IMR-90 (cell line): ENCODE data around the gene NOL6. TPM values are rescaled to one million over a fixed set of nuclear protein-coding genes. Genes with fewer than 3 reads are reported as not detected.

ENCODE experiments used
- ATAC-seq: fragments of 200-7000 bp; cut with Tn5 transposase; 2 replicates; pipeline ENCODE4 v1.9.1; 2020; ENCODE audit warnings: low read depth, mild to moderate bottlenecking, moderate library complexity
- BruUV-seq: library from RNA; stranded (reverse); fragments of 400-500 nt; replicated peaks from 2 replicates; lab custom pipeline; 2021; lab: Mats Ljungman, UMichigan
- CTCF ChIA-PET: fragments of 300-600 bp; formaldehyde crosslinking; extraction: SDS; loops from one replicate; lab custom pipeline; 2021; ENCODE audit warnings: antibody characterized with exemption; lab: Yijun Ruan, JAX
- POLR2A ChIA-PET: fragments of 300-600 bp; sonication (Branson Sonifier 250); formaldehyde crosslinking; loops from one replicate; lab custom pipeline; 2022; ENCODE audit warnings: antibody characterized with exemption; ENCODE audit not compliant: unreplicated experiment; lab: Charles Lee
- DNase-seq: peaks from one replicate; pipeline ENCODE4 v3.0.0; 2013
- H2AFZ ChIP-seq: replicated peaks from 2 replicates; pipeline ENCODE3; 2013; ENCODE audit warnings: low read length, mild to moderate bottlenecking; ENCODE audit not compliant: poor library complexity
- H2AK5ac ChIP-seq: 2 replicates; pipeline ENCODE4 v1.6.1; 2013; ENCODE audit warnings: low read depth, low read length, inconsistent platforms
- H2AK9ac ChIP-seq: replicated peaks from 2 replicates; pipeline ENCODE3; 2013; ENCODE audit warnings: mild to moderate bottlenecking, low read depth, low read length, moderate library complexity; ENCODE audit not compliant: poor library complexity
- H2BK120ac ChIP-seq: 2 replicates; pipeline ENCODE4 v1.6.1; 2013; ENCODE audit warnings: low read depth, low read length, inconsistent platforms
- H2BK15ac ChIP-seq: 3 replicates; pipeline ENCODE4 v1.6.1; 2013; ENCODE audit warnings: low read depth, low read length, inconsistent platforms
- H2BK20ac ChIP-seq: 2 replicates; pipeline ENCODE4 v1.6.1; 2013; ENCODE audit warnings: low read depth, mild to moderate bottlenecking, inconsistent platforms, low read length, moderate library complexity
- H2BK5ac ChIP-seq: 2 replicates; pipeline ENCODE4 v1.6.1; 2013; ENCODE audit warnings: mild to moderate bottlenecking, low read depth, low read length, inconsistent platforms; ENCODE audit not compliant: poor library complexity, severe bottlenecking
- H3K14ac ChIP-seq: replicated peaks from 2 replicates; pipeline ENCODE4 v1.6.1; 2013; ENCODE audit warnings: low read depth, low read length, inconsistent platforms
- H3K18ac ChIP-seq: 2 replicates; pipeline ENCODE4 v1.6.1; 2013; ENCODE audit warnings: low read depth, low read length, control low read depth
- H3K23ac ChIP-seq: 2 replicates; pipeline ENCODE4 v1.6.1; 2013; ENCODE audit warnings: low read depth, low read length, inconsistent platforms
- H3K27ac ChIP-seq: 2 replicates; pipeline ENCODE4 v1.5.1; 2013; ENCODE audit warnings: mild to moderate bottlenecking, control low read depth, low read length; ENCODE audit not compliant: insufficient read depth
- H3K27me3 ChIP-seq: 2 replicates; pipeline ENCODE4 v1.6.1; 2013; ENCODE audit warnings: low read length; ENCODE audit not compliant: control insufficient read depth, insufficient read depth
- H3K36me3 ChIP-seq: 2 replicates; pipeline ENCODE4 v1.6.1; 2013; ENCODE audit warnings: low read length, mixed read lengths; ENCODE audit not compliant: control insufficient read depth, insufficient read depth
- H3K4ac ChIP-seq: 2 replicates; pipeline ENCODE4 v1.6.1; 2013; ENCODE audit warnings: low read depth, low read length, inconsistent platforms
- H3K4me1 ChIP-seq: 2 replicates; pipeline ENCODE4 v1.6.1; 2013; ENCODE audit warnings: low read length, mixed read lengths; ENCODE audit not compliant: control insufficient read depth, insufficient read depth
- H3K4me2 ChIP-seq: 2 replicates; pipeline ENCODE4 v1.6.1; 2013; ENCODE audit warnings: low read depth, mild to moderate bottlenecking, control low read depth, low read length, moderate library complexity
- H3K4me3 ChIP-seq: 2 replicates; pipeline ENCODE4 v1.5.1; 2013; ENCODE audit warnings: low read depth, mild to moderate bottlenecking, control low read depth, low read length, moderate library complexity; ENCODE audit not compliant: insufficient read depth
- H3K56ac ChIP-seq: 2 replicates; pipeline ENCODE4 v1.6.1; 2013; ENCODE audit warnings: low read length, inconsistent platforms; ENCODE audit not compliant: insufficient read depth; ENCODE audit errors: extremely low read depth
- H3K79me1 ChIP-seq, 2 experiments: 2 replicates each; pipeline ENCODE4 v1.6.1; 2013; ENCODE audit warnings: low read length in 2 of 2, inconsistent platforms in 1 of 2, low read depth in 1 of 2
- H3K9ac ChIP-seq: 2 replicates; pipeline ENCODE4 v1.6.1; 2013; ENCODE audit warnings: low read depth, low read length, control low read depth
- H3K9me1 ChIP-seq: 2 replicates; pipeline ENCODE4 v1.6.1; 2013; ENCODE audit warnings: low read length, inconsistent platforms; ENCODE audit not compliant: insufficient read depth
- H3K9me3 ChIP-seq: 2 replicates; pipeline ENCODE4 v1.6.1; 2013; ENCODE audit warnings: low read length; ENCODE audit not compliant: control insufficient read depth, insufficient read depth
- H4K20me1 ChIP-seq: 2 replicates; pipeline ENCODE4 v1.6.1; 2013; ENCODE audit warnings: low read length, inconsistent platforms; ENCODE audit not compliant: insufficient read depth
- H4K5ac ChIP-seq: 2 replicates; pipeline ENCODE4 v1.6.1; 2013; ENCODE audit warnings: mild to moderate bottlenecking, low read depth, low read length, control low read depth
- H4K8ac ChIP-seq, 2 experiments: 2 replicates each; pipeline ENCODE4 v1.6.1; 2013; ENCODE audit warnings: low read depth in 2 of 2, low read length in 2 of 2, control low read depth in 1 of 2, inconsistent platforms in 1 of 2
- H4K91ac ChIP-seq: 2 replicates; pipeline ENCODE4 v1.6.1; 2013; ENCODE audit warnings: low read depth, low read length, inconsistent platforms; ENCODE audit not compliant: insufficient read depth
- BHLHE40 ChIP-seq: fragments of 150-350 bp; IDR thresholded peaks from 2 replicates; pipeline ENCODE4 v1.6.1; 2016; ENCODE audit warnings: mild to moderate bottlenecking, low read depth, low read length
- CEBPB ChIP-seq: IDR thresholded peaks from 2 replicates; pipeline ENCODE4 v1.6.1; 2012; ENCODE audit warnings: low read depth, low read length, improper control_type of control experiment
- CTCF ChIP-seq: conservative IDR thresholded peaks from 2 replicates; pipeline ENCODE4 v1.5.1; 2012; ENCODE audit warnings: mild to moderate bottlenecking, low read depth, low read length, improper control_type of control experiment
- ELK1 ChIP-seq: fragments of 150-350 bp; IDR thresholded peaks from 2 replicates; pipeline ENCODE4 v1.6.1; 2016; ENCODE audit warnings: low read depth, mild to moderate bottlenecking, low read length, moderate library complexity, borderline replicate concordance
- FOS ChIP-seq: fragments of 150-350 bp; IDR thresholded peaks from 2 replicates; pipeline ENCODE4 v1.6.1; 2016; ENCODE audit warnings: low read depth, low read length
- POLR2A ChIP-seq: IDR thresholded peaks from 2 replicates; pipeline ENCODE4 v1.6.1; 2012; ENCODE audit warnings: mild to moderate bottlenecking, low read depth, low read length
- RAD21 ChIP-seq: IDR thresholded peaks from 2 replicates; pipeline ENCODE4 v1.6.1; 2012; ENCODE audit warnings: low read length, improper control_type of control experiment
- RCOR1 ChIP-seq: IDR thresholded peaks from 2 replicates; pipeline ENCODE4 v1.6.1; 2012; ENCODE audit warnings: mild to moderate bottlenecking, low read length, improper control_type of control experiment; ENCODE audit not compliant: insufficient replicate concordance
- RFX5 ChIP-seq: IDR thresholded peaks from 2 replicates; pipeline ENCODE4 v1.8.0; 2012; ENCODE audit warnings: low read depth, mild to moderate bottlenecking, low read length, moderate library complexity
- USF2 ChIP-seq: fragments of 150-350 bp; IDR thresholded peaks from 2 replicates; pipeline ENCODE4 v1.6.1; 2017; ENCODE audit warnings: mild to moderate bottlenecking, antibody characterized with exemption, low read length, low read depth
- WGBS, 2 experiments: methylation state at CpG; one replicate each; pipeline versions ENCODE4 v1.1.5 to v1.1.7; 2013; ENCODE audit warnings: missing lambda C conversion rate in 2 of 2; ENCODE audit not compliant: insufficient read length in 1 of 2; ENCODE audit errors: extremely low coverage in 2 of 2; 5-methylcytosine and 5-hydroxymethylcytosine counted together
- dilution Hi-C: fragments of 300-500 bp; cut with HindIII; formaldehyde crosslinking; loops from one replicate; pipeline ENCODE4 v1.14.3; 2018; ENCODE audit warnings: low sequenced_read_pairs; ENCODE audit not compliant: unreplicated experiment
- in situ Hi-C: fragments of 300-500 bp; cut with MboI; formaldehyde crosslinking; loops from 3 replicates; pipeline ENCODE4 v1.14.3; 2019; ENCODE audit warnings: low sequenced_read_pairs, inconsistent platforms, mixed read lengths
- intact Hi-C: fragments of 100-400 bp; cut with micrococcal nuclease; formaldehyde crosslinking; loops from 2 replicates; pipeline ENCODE4 v1.10.0; 2022
- polyA plus RNA-seq, 3 experiments: library from polyadenylated mRNA; depleted of rRNA; stranded (reverse); fragments of >200 nt; gene quantifications; 2 replicates each; pipeline ENCODE4 v1.2.3, GENCODE V29; 2012; ENCODE audit warnings: low replicate concordance in 1 of 3
- total RNA-seq: library from RNA; depleted of rRNA; stranded (reverse); fragments of >200 nt; gene quantifications from 2 replicates; pipeline ENCODE4 v1.2.3, GENCODE V29; 2012

NOL6 gene
- total and polyA plus RNA-seq, 2 of the 4 experiments (the other 2 are of a cell fraction): 47.3 to 71.7 TPM

- peaks cover 16% of the 10 kb centered on the region for H3K9me1 ChIP-seq
- H3K36me3 ChIP-seq: peaks cover 3% of the 10 kb centered on the region
- no peak overlapping the region for H2BK20ac ChIP-seq
- ChIA-PET CTCF (interaction anchor here (1.2 kb wide), 1 partner anchor 11 kb away, joined by 3 read pairs; no protein-coding TSS in a partner anchor), POLR2A (no interaction called here)
- H2AK5ac ChIP-seq: no peak overlapping the region
- H4K20me1 ChIP-seq: no peaks in the 10 kb centered on the region
- H4K91ac ChIP-seq: no peak overlapping the region
- no peak overlapping the region for H4K8ac ChIP-seq
- no peak overlapping the region for H4K5ac ChIP-seq
- no peak overlapping the region for H2AFZ ChIP-seq
- no peak overlapping the region for H3K14ac ChIP-seq
- no peak overlapping the region for H3K4ac ChIP-seq
- no peak for TF ChIP-seq RCOR1
- TF ChIP-seq RFX5: no peak
- no peak for TF ChIP-seq POLR2A
- TF ChIP-seq ELK1: no peak
- TF ChIP-seq RAD21: no peak
- no peak for TF ChIP-seq USF2
- TF ChIP-seq FOS: no peak
- no peak for TF ChIP-seq CEBPB
- no peak for TF ChIP-seq CTCF
- no peak for TF ChIP-seq BHLHE40
- H2BK15ac ChIP-seq: no peak overlapping the region
- in situ Hi-C loops (no loop called here), intact Hi-C loops (no loop called here), dilution Hi-C loops (loop anchor here (25.0 kb wide), 1 partner anchor 169 kb away; the partner anchor contains the start of gene NFX1)
- peaks cover 7% of the 10 kb centered on the region for H3K4me1 ChIP-seq
- H3K9me3 ChIP-seq: no peaks in the 10 kb centered on the region
- no peak overlapping the region for H3K9ac ChIP-seq
- H2AK9ac ChIP-seq: no peak overlapping the region
- H3K23ac ChIP-seq: no peak overlapping the region
- no peak overlapping the region for H2BK5ac ChIP-seq
- no peak overlapping the region for H3K4me2 ChIP-seq
- H3K27ac ChIP-seq: no peak overlapping the region
- H3K18ac ChIP-seq: no peak overlapping the region
- no peaks in the 10 kb centered on the region for H3K27me3 ChIP-seq
- H3K56ac ChIP-seq: no peak overlapping the region
- BruUV-seq: no TSS peak
- no peaks in the 10 kb centered on the region for H3K79me1 ChIP-seq
- DNase-seq (no peak), ATAC-seq (no peak)
- no peak overlapping the region for H3K4me3 ChIP-seq
- H2BK120ac ChIP-seq: no peak overlapping the region
- WGBS, 2 experiments: 84% methylated on average over 3 of the region's 7 CpGs; no CpG with 5 or more reads in 1 of the 2 experiments
Observed at GRCh38 chr9:33455945-33456344, 17.8 kb downstream of the NOL6 start.
